HG03521 (cell line): Measurements from ENCODE around the gene RAD51B.

Source experiments
- ATAC-seq: cut with Tn5 transposase; IDR thresholded peaks from one replicate; pipeline ENCODE4 v1.9.1; 2021; ENCODE audit warnings: mild to moderate bottlenecking, moderate library complexity; ENCODE audit not compliant: unreplicated experiment

The RAD51B gene

GRCh38 chr14:68593806-68594536, 774.4 kb downstream of the RAD51B start:
- ATAC-seq: no peak

- no peak for ATAC-seq
These were observed 775.3 kb downstream of the RAD51B start for GRCh38 chr14:68594737-68595380.

GRCh38 chr14:68596211-68596610, 776.6 kb downstream of the RAD51B start:
- no peak for ATAC-seq

DNA sequence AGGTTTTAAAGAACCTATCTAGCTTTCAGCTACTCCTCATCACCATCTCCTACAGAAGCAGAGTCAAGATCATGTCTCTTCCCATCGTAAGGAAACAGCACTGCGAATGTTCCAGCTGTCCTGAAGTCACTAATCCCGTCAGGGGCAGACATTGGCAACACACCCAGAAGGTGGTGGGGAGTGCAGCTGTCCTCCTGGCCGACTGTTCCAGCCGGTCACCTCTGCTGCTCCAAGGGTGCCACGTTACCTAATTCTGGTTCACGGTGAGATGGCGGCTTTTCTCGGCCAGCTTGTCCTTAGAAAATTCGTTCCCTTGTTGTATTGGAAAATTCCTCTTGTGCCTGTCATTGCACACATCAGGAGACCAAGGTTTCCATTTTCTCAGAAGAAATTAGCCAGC, 777.1 kb downstream of the RAD51B start:
- no peak for ATAC-seq

DNA sequence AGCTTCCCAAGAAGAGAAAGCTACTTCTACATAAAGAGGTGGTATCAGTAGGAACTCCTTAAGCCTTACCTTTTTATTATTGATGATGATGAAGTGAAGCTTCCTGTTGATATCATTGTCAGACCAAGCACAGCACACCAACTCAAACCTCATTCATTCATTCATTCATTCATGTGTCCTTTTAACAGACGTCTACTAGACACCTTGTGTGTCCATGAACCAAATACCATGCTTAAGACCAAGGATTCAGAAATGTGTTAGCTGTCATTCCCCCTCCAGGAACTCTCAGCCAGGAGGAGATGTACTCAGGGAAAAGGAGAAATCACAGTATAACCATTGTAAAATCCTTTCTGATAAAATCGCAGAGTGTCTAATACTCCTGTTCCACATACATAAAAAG, 778.5 kb downstream of the RAD51B start:
- no peak for ATAC-seq

- no peak for ATAC-seq
These were observed 779.3 kb downstream of the RAD51B start for GRCh38 chr14:68598621-68599447.

DNA sequence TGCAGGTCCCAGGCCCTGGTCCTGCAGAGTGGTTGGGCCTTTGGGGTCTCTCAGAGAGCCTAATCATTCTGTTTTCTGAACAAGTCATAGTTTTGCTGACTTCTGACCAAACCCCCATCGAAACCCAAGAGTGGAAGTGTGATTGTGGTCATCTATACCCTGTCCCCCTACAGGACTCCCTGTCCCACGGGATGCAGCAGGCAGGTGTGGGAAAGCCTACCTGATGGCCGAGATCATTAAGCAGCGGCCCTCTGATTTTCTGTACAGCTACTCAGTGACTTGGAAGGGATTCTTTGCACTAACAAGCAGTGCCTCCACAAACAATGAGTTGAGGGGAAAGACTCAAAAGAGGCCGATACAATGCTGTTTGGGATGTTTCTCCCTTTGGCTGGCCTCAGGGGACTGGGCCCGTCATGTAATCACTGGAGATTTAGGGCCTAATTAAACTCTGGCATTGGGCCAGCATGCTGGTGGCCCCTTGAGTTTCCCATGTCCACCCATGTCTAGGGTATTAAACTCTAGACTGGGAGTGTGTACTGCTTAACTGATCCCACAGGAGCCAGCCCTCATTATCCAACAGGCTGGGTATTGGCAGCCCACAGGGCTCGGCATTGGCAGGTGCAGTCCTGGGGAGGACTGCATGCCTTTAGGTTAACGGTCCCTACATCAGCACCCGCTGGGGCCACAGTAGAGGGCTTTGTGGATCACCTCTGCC, 780.5 kb downstream of the RAD51B start:
- no peak for ATAC-seq

DNA sequence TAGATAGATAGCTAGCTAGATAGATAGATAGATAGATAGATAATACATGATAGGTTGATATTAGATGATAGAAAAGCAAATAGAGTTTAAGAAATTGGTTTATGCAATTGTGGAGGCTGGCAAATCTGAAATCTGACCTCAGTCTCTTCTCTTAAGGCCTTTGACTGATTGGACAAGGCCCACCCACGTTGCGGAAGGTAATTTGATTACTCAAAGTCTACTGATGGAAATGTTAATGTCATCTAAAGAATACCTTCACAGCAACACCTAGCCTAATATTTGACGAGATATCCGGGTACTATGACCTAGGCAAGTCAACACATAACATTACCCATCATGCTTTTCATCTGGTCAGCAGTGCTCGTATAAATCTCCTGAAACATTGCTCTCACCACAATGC, 782.9 kb downstream of the RAD51B start:
- no peak for ATAC-seq

DNA sequence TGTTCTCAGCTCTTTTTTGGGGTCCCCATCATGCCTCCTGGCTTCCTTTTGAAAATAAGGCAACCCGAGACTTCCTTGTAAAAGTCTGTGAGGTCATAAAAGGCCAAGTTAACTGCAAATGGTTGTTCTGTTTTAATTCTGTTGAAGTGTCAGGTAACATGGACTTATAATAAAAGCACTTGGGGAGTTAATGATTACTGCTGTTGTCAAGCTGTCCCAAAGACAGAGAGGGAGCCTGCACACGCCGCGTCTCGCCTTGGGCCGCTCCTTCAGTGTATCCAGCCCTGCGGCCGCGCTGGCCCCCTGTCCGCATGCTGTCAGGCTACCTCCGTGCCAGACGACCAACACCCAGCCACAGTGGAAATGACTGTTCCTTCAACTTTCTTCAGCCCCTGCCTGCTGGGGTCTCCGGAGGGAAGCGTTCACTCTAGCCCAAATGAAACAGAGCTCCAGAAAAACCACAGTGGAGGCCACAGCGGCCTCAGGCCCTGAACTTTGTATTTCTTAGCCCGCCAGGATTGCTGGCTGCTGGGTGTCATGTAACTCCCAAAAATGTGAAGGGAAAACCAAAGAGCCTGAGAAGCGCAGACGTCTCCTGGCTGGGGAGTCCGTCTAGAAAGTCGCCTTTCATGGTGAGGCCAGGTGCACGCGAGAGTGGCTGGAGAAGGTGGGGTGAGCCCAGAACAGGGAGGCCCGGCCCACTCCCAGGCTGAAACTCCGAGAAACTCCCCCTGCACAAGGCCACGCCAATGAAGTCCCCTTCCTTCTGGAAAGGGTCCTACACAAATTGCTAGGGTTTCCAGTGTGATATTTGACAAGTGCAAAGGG, 784.2 kb downstream of the RAD51B start:
- ATAC-seq: no peak

- no peak for ATAC-seq
These were observed 784.8 kb downstream of the RAD51B start for GRCh38 chr14:68604361-68604730.

GRCh38 chr14:68604822-68605221, 785.2 kb downstream of the RAD51B start:
- no peak for ATAC-seq

DNA sequence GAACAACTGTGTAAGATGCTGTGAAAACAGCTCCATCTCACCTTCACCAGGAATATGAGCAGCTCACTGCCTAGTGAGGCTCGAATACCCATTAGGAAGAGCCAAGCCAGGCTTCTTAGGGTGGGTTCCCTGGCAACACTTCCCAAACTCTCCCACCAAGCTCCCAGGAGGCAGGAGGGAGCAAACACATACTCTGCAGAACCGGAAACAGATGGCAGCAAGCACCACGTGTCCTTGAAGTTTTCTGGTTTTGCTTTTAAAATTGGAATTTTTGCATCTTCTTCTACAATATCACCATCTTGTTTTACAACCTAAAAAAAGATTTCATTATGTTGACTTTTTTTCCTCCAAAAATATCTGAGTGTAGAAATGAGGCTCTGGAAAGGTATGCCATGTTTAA, 786.6 kb downstream of the RAD51B start:
- ATAC-seq: no peak

- ATAC-seq: no peak
These were observed 787.1 kb downstream of the RAD51B start for GRCh38 chr14:68606644-68607043.

GRCh38 chr14:68607081-68607866, 787.7 kb downstream of the RAD51B start:
- no peak for ATAC-seq

DNA sequence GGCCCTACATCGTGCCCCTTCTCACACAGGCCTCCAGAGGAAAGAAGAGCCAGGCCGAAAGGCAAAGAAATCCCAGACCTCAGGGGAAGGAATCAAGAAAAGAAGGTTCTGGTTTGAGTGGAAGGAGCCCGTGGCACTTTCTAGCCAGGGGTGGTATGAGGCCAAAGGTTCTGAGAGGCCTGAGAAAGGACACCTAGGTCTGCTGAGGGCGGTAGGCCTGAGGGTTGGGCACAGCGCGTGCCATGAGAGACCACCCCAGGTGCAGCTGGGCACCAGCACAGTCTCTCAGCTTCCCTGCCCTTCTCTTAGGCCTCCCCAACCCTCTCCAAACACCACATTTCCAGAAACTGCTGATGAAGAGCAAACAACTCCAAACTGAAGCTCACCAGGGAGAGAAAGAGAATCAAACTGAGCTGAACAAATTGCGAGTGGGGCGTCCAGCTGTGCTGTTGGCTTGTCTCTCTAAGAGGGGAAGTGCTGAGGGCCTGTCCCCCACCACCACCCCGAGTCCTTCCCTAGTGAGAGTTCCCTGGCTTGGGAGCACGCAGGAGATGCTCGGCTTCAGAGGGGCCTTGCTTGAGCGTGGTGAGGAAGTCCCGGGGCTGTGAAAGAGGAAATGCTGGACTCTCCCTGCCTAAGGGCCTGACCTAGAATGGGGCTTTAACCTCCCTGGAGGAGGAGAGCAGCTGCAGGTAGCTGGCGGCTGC, 788.4 kb downstream of the RAD51B start:
- ATAC-seq: no peak

GRCh38 chr14:68608574-68608962, 789.0 kb downstream of the RAD51B start:
- no peak for ATAC-seq

DNA sequence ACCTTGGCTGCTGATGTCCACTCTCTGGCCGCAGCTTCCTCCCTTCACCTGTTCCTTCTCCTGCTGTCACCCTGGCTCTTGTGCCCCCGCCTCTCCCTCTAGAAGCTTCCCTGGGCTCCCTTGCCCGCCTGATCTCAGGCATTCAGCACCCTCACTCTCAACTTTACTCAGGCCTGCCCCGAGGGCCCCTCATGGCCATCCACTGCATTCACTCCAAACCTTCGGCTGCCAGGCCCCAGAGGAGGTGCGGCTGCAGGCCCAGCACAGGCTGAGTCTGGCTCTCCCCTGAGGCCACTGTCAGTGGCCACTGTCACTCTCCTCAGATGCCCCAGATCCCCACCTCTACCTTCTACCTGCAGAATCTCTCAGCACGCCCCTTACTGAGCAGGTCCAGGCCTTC, 789.4 kb downstream of the RAD51B start:
- ATAC-seq: no peak

DNA sequence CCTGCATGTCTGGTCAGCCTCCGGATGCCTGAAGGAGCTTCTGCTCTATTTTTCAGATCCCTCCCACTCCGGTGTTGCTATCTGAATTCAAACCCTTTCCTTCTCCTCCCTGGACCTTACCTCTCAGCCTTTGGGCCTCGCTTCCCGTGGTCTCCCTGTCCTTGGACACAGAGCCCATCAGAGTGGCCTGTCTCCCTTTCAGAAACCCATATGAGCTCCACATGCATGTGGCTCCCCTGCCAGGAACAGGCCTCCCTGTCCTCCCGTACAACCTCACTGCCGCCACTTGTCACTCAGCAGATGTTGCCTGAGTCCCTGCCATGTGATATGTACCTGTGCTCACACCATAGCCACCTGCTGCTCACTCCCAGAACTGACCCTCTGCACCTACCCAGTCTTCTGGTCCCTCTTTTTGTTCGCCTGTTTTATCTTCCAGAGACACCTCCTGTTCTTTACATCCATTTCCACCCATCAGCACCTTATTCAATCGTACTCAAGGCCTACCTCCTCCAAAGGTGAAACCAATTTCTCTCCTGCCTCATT, 790.7 kb downstream of the RAD51B start:
- no peak for ATAC-seq

DNA sequence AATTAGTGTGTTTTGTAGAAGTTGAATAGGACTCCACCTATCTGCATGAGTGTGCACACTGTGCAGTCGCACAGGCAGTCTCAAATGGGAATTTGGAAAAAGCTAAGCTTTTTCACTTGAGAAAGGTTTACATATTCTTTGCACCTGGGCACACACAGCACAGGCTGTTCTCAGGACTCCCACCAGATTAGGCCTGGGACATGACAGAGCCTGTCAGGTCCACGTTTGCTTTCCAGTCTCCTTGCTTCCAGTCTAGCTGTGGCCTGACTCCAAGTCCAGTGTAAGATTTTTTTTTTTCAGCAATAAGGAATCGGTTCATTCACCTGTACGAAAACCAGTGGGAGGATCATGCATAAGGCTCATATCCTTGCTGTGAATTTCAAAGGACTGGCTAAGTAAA, 792.0 kb downstream of the RAD51B start:
- ATAC-seq: no peak
